H1 (cell line): ENCODE data around the gene TNS3. TPM values are rescaled to one million over a fixed set of nuclear protein-coding genes. Genes with fewer than 3 reads are reported as not detected.
"Not testable (repeated sequence)": the region's sequence is repeated elsewhere in the genome, so short reads cannot be mapped to it uniquely, and the experiment has no call there.

Experiments used
- CTCF ChIA-PET: fragments of 300-600 bp; sonication (Branson Sonifier 250); formaldehyde crosslinking; loops from one replicate; lab custom pipeline; 2021; ENCODE audit not compliant: partially characterized antibody; lab: Charles Lee
- POLR2A ChIA-PET: fragments of 300-600 bp; sonication (Branson Sonifier 250); formaldehyde crosslinking; loops from one replicate; lab custom pipeline; 2021; ENCODE audit warnings: inconsistent platforms; ENCODE audit not compliant: partially characterized antibody; lab: Charles Lee
- DNase-seq, 2 experiments: peaks; one replicate each; pipeline versions ENCODE4 v3.0.0 to v3.0.0-alpha.2; 2010 to 2022; ENCODE audit warnings: low spot score in 2 of 2, low read depth in 1 of 2, mixed read lengths in 1 of 2
- FAIRE-seq: peaks from 2 replicates; lab custom pipeline; 2011; peaks lifted over from hg19 to GRCh38; lab: Jason Lieb, UNC
- H2AFZ ChIP-seq: 2 replicates; pipeline ENCODE4 v1.8.1; 2012; ENCODE audit warnings: low read length, inconsistent platforms
- H2AK5ac ChIP-seq: 2 replicates; pipeline ENCODE4 v1.6.1; 2013; ENCODE audit warnings: low read depth, low read length
- H2BK120ac ChIP-seq: replicated peaks from 2 replicates; pipeline ENCODE3; 2013; ENCODE audit warnings: low read depth, low read length, inconsistent platforms
- H2BK12ac ChIP-seq: 2 replicates; pipeline ENCODE4 v1.6.1; 2013; ENCODE audit warnings: low read depth, low read length
- H2BK15ac ChIP-seq: 2 replicates; pipeline ENCODE4 v1.6.1; 2013; ENCODE audit warnings: low read length
- H2BK20ac ChIP-seq: 2 replicates; pipeline ENCODE4 v1.6.1; 2013; ENCODE audit warnings: low read length
- H2BK5ac ChIP-seq: 2 replicates; pipeline ENCODE4 v1.6.1; 2013; ENCODE audit warnings: low read depth, low read length
- H3K14ac ChIP-seq: 2 replicates; pipeline ENCODE4 v1.6.1; 2013; ENCODE audit warnings: inconsistent platforms; ENCODE audit not compliant: insufficient read length
- H3K18ac ChIP-seq: 2 replicates; pipeline ENCODE4 v1.6.1; 2013; ENCODE audit warnings: low read length; ENCODE audit errors: extremely low read depth
- H3K23ac ChIP-seq: 2 replicates; pipeline ENCODE4 v1.6.1; 2013; ENCODE audit warnings: inconsistent platforms; ENCODE audit not compliant: insufficient read length
- H3K23me2 ChIP-seq: 2 replicates; pipeline ENCODE4 v1.6.1; 2013; ENCODE audit warnings: low read depth, low read length
- H3K27ac ChIP-seq: 2 replicates; pipeline ENCODE4 v1.6.1; 2011; ENCODE audit warnings: low read depth, low read length, inconsistent platforms
- H3K27me3 ChIP-seq, 4 experiments: replicated peaks in 1 of 4; 1 replicate in 1 of 4; 2 replicates in 3 of 4; pipeline versions ENCODE4 v1.6.1 to v1.8.1; 2011 to 2013; ENCODE audit warnings: low read length in 3 of 4, mild to moderate bottlenecking in 3 of 4, inconsistent platforms in 2 of 4, mixed read lengths in 2 of 4, moderate library complexity in 1 of 4; ENCODE audit not compliant: control insufficient read depth in 3 of 4, insufficient read depth in 3 of 4; ENCODE audit errors: extremely low read depth in 1 of 4
- H3K36me3 ChIP-seq, 4 experiments: 2 replicates each; pipeline versions ENCODE4 v1.6.1 to v1.8.1; 2011 to 2013; ENCODE audit warnings: mild to moderate bottlenecking in 4 of 4, low read length in 3 of 4, moderate library complexity in 2 of 4, control low read depth in 1 of 4, inconsistent platforms in 1 of 4; ENCODE audit not compliant: insufficient read depth in 4 of 4, control insufficient read depth in 2 of 4
- H3K4ac ChIP-seq: replicated peaks from 2 replicates; pipeline ENCODE3; 2013; ENCODE audit warnings: low read length, low read depth, mixed read lengths, inconsistent platforms; ENCODE audit not compliant: insufficient read length
- H3K4me1 ChIP-seq, 4 experiments: replicated peaks in 1 of 4; 1 replicate in 1 of 4; 2 replicates in 3 of 4; pipeline versions ENCODE4 v1.6.1 to v1.8.1; 2011 to 2013; ENCODE audit warnings: low read length in 3 of 4, inconsistent platforms in 2 of 4, mixed read lengths in 1 of 4; ENCODE audit not compliant: insufficient read depth in 4 of 4, control insufficient read depth in 3 of 4
- H3K4me2 ChIP-seq, 2 experiments: 2 replicates each; pipeline versions ENCODE4 v1.6.1 to v1.8.1; 2011 to 2013; ENCODE audit warnings: low read depth in 2 of 2, low read length in 2 of 2, control low read depth in 1 of 2, inconsistent platforms in 1 of 2, mild to moderate bottlenecking in 1 of 2; ENCODE audit not compliant: insufficient read depth in 1 of 2
- H3K4me3 ChIP-seq, 4 experiments: fragments of 200-600, 300-600 bp in 1 of 4; sonication (generic), shearing (Covaris generic), sonication (Bioruptor Twin) in 1 of 4; 2 replicates each; pipeline versions ENCODE4 v1.5.1 to v1.8.1; 2011 to 2016; ENCODE audit warnings: low read length in 4 of 4, low read depth in 3 of 4, control low read depth in 2 of 4, inconsistent platforms in 2 of 4, mild to moderate bottlenecking in 2 of 4, mixed read lengths in 1 of 4, moderate library complexity in 1 of 4; ENCODE audit not compliant: insufficient read depth in 2 of 4; ENCODE audit errors: extremely low read depth in 1 of 4
- H3K56ac ChIP-seq: replicated peaks from 2 replicates; pipeline ENCODE3; 2013; ENCODE audit warnings: low read depth, mild to moderate bottlenecking, mixed read lengths, low read length, inconsistent platforms; ENCODE audit not compliant: insufficient read length
- H3K79me1 ChIP-seq: 2 replicates; pipeline ENCODE4 v1.6.1; 2013; ENCODE audit warnings: low read depth, low read length, control low read depth
- H3K79me2 ChIP-seq, 2 experiments: 2 replicates each; pipeline versions ENCODE4 v1.6.1 to v1.8.1; 2012 to 2013; ENCODE audit warnings: low read length in 2 of 2, mild to moderate bottlenecking in 2 of 2, inconsistent platforms in 1 of 2; ENCODE audit not compliant: insufficient read depth in 2 of 2, control insufficient read depth in 1 of 2
- H3K9ac ChIP-seq, 4 experiments: replicated peaks in 1 of 4; 1 replicate in 1 of 4; 2 replicates in 3 of 4; pipeline versions ENCODE4 v1.6.1 to v1.8.1; 2011 to 2013; ENCODE audit warnings: low read depth in 3 of 4, low read length in 3 of 4, control low read depth in 2 of 4, mild to moderate bottlenecking in 2 of 4, moderate library complexity in 2 of 4, inconsistent platforms in 1 of 4; ENCODE audit errors: extremely low read depth in 1 of 4
- H3K9me3 ChIP-seq, 2 experiments: 2 replicates each; pipeline versions ENCODE4 v1.6.1 to v1.8.1; 2012 to 2013; ENCODE audit warnings: mild to moderate bottlenecking in 2 of 2, moderate library complexity in 2 of 2, control low read depth in 1 of 2, inconsistent platforms in 1 of 2, low read depth in 1 of 2, low read length in 1 of 2, mixed read lengths in 1 of 2; ENCODE audit not compliant: insufficient read depth in 2 of 2
- H4K20me1 ChIP-seq, 2 experiments: replicated peaks in 1 of 2; 2 replicates each; pipeline versions ENCODE3 to v1.8.1; 2011 to 2013; ENCODE audit warnings: inconsistent platforms in 2 of 2, low read length in 2 of 2, mild to moderate bottlenecking in 1 of 2; ENCODE audit not compliant: insufficient read depth in 2 of 2, control insufficient read depth in 1 of 2
- H4K5ac ChIP-seq: 2 replicates; pipeline ENCODE4 v1.6.1; 2013; ENCODE audit warnings: low read length, low read depth, mixed read lengths, inconsistent platforms; ENCODE audit not compliant: insufficient read length
- H4K8ac ChIP-seq: 2 replicates; pipeline ENCODE4 v1.8.0; 2013; ENCODE audit warnings: mild to moderate bottlenecking, moderate library complexity, low read length, inconsistent platforms; ENCODE audit not compliant: insufficient read depth; ENCODE audit errors: extremely low read depth
- H4K91ac ChIP-seq: replicated peaks from 2 replicates; pipeline ENCODE3; 2013; ENCODE audit warnings: low read length, mixed read lengths, inconsistent platforms; ENCODE audit not compliant: insufficient read length
- WGBS, 2 experiments: shearing (Covaris generic) in 1 of 2; methylation state at CpG; one replicate each; pipeline versions ENCODE4 v1.1.6 to v1.1.7; 2013 to 2015; ENCODE audit warnings: low lambda C conversion rate in 2 of 2, mixed read lengths in 2 of 2, inconsistent platforms in 1 of 2, low coverage in 1 of 2, missing lambda C conversion rate in 1 of 2; ENCODE audit not compliant: insufficient replicate concordance in 2 of 2, insufficient coverage in 1 of 2, insufficient read length in 1 of 2; ENCODE audit errors: extremely low coverage in 1 of 2, missing lambda C conversion rate in 1 of 2; 5-methylcytosine and 5-hydroxymethylcytosine counted together
- polyA plus RNA-seq, 7 experiments: library from polyadenylated mRNA; depleted of rRNA in 3 of 7; stranded (reverse) in 5 of 7; unstranded in 2 of 7; fragments of >200 nt in 5 of 7; fragments of 200-250 nt in 2 of 7; gene quantifications; 1 replicate in 5 of 7; 2 replicates in 1 of 7; 4 replicates in 1 of 7; pipeline versions ENCODE4 v1.2.1 to v1.2.3, GENCODE V29; 2011 to 2013; ENCODE audit warnings: missing spikeins in 2 of 7, mixed read lengths in 2 of 7
- total RNA-seq: library from RNA; stranded (reverse); fragmentation: NEBNext Ultra II Directional; extraction: Animal tissue kit (Norgen Biotek cat#: 25700); gene quantifications from 2 replicates; pipeline ENCODE4 v1.2.1, GENCODE V29; 2021

The TNS3 gene
- total and polyA plus RNA-seq, 2 of the 8 experiments (the other 6 are each of a cell fraction or from before 2014, with no cell fraction given): 11.9 to 24.2 TPM

DNA sequence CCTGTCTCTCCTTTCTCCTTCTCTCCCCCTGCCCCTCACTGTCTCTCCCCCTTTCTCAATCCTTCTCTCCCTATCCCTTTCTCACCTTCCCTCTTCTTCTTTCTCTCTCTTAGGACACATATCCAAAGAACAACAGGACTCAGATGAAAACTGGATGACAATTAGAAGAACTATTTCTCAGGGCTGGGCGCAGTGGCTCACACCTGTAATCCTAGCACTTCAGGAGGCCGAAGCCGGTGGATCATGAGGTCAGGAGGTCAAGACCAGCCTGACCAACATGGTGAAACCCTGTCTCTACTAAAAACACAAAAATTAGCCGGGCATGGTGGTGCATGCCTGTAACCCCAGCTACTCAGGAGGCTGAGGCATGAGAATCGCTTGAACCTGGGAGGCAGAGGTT lies 8.3 kb upstream of the TNS3 start:
- WGBS, 2 experiments: 86% methylated on average over 5 of the region's 5 CpGs; no CpG with 5 or more reads in 1 of the 2 experiments
- not testable (repeated sequence) for H3K9ac ChIP-seq, H4K20me1 ChIP-seq, H4K91ac ChIP-seq, H4K5ac ChIP-seq, H2BK12ac ChIP-seq, H2AFZ ChIP-seq, H3K27ac ChIP-seq, H3K4ac ChIP-seq, H3K23ac ChIP-seq, H3K4me3 ChIP-seq, H3K27me3 ChIP-seq, H3K18ac ChIP-seq, H3K14ac ChIP-seq, H2BK15ac ChIP-seq, H2BK20ac ChIP-seq, H2BK5ac ChIP-seq, H3K36me3 ChIP-seq, H3K9me3 ChIP-seq, H3K4me2 ChIP-seq, H3K79me1 ChIP-seq, H4K8ac ChIP-seq, H3K79me2 ChIP-seq, DNase-seq, FAIRE-seq, H2BK120ac ChIP-seq, H3K23me2 ChIP-seq, H2AK5ac ChIP-seq
- POLR2A ChIA-PET: interaction anchor here (1.1 to 1.3 kb wide), 2 partner anchors 7 to 9 kb away, joined by 3 to 6 read pairs; no protein-coding TSS in a partner anchor
- Histone ChIP-seq H3K4me1 (peaks cover 3 to 11% (median 7%) of the 10 kb centered on the region in 4 experiments), H3K56ac (peak overlapping the region; percentile 70)
- CTCF ChIA-PET: interaction anchor here (1.5 to 2.0 kb wide), 2 partner anchors 11 to 324 kb away, joined by 4 to 7 read pairs; no protein-coding TSS in a partner anchor
